BLaER1 treated with 17β-estradiol and CSF1 and Interleukin-3, amounts not matched to agents 10 nM and 100 nM (cell line): ENCODE measurements around the gene TMEM175.
"Not testable (repeated sequence)": the region's sequence is repeated elsewhere in the genome, so short reads cannot be mapped to it uniquely, and the experiment has no call there.

Experiments
- H3K27ac ChIP-seq, 11 experiments: shearing (Covaris generic); formaldehyde crosslinking; 2 replicates each; pipeline ENCODE4 v1.8.1; 2022
- H3K27me3 ChIP-seq, 11 experiments: shearing (Covaris generic); formaldehyde crosslinking; 2 replicates each; pipeline ENCODE4 v1.8.1; 2022
- H3K36me3 ChIP-seq, 11 experiments: shearing (Covaris generic); formaldehyde crosslinking; 2 replicates each; pipeline ENCODE4 v1.8.1; 2022
- H3K4me1 ChIP-seq, 10 experiments: shearing (Covaris generic); formaldehyde crosslinking; 2 replicates each; pipeline ENCODE4 v1.8.1; 2022
- H3K4me2 ChIP-seq, 11 experiments: shearing (Covaris generic); formaldehyde crosslinking; 2 replicates each; pipeline ENCODE4 v1.8.1; 2022
- H3K4me3 ChIP-seq, 10 experiments: shearing (Covaris generic); formaldehyde crosslinking; 2 replicates each; pipeline ENCODE4 v1.8.1; 2022
- H3K9ac ChIP-seq, 11 experiments: shearing (Covaris generic); formaldehyde crosslinking; 2 replicates each; pipeline ENCODE4 v1.8.1; 2022
- H3K9me3 ChIP-seq, 11 experiments: shearing (Covaris generic); formaldehyde crosslinking; replicated peaks in 1 of 11; 2 replicates each; pipeline ENCODE4 v1.8.1; 2022
- H4K20me1 ChIP-seq, 11 experiments: shearing (Covaris generic); formaldehyde crosslinking; 2 replicates each; pipeline ENCODE4 v1.8.1; 2022
- Cebpa-rat ChIP-seq, 11 experiments: shearing (Covaris generic); IDR thresholded peaks; 2 replicates each; pipeline ENCODE4 v1.8.1; 2022

The TMEM175 gene

GRCh38 chr4:998096-998691 is 65.9 kb downstream of the TMEM175 start:
- Histone ChIP-seq H4K20me1 (peaks cover 19 to 91% (median 75%) of the 10 kb centered on the region in 11 experiments; a peak in 21 of 22 replicates), H3K4me1 (peaks cover 12 to 37% (median 24%) of the 10 kb centered on the region in 10 experiments; a peak in 18 of 20 replicates), H3K27ac (no peak overlapping the region), H3K27me3 (peaks cover 80 to 87% (median 81%) of the 10 kb centered on the region in 11 experiments), H3K9me3 (peaks cover 0 to 11% (median 0%) of the 10 kb centered on the region in 11 experiments; a peak in 5 of 22 replicates), H3K9ac (no peak overlapping the region), H3K4me3 (peak overlapping the region in 3 of 10 experiments; percentile 28 to 49 (median 47); a peak in 2 of 20 replicates), H3K4me2 (peak overlapping the region in 5 of 11 experiments; percentile 63 to 92 (median 75); a peak in 7 of 22 replicates), H3K36me3 (no peaks in the 10 kb centered on the region)
- no peak for TF ChIP-seq Cebpa-rat (IDR thresholded peaks at IDR 0.05)

DNA sequence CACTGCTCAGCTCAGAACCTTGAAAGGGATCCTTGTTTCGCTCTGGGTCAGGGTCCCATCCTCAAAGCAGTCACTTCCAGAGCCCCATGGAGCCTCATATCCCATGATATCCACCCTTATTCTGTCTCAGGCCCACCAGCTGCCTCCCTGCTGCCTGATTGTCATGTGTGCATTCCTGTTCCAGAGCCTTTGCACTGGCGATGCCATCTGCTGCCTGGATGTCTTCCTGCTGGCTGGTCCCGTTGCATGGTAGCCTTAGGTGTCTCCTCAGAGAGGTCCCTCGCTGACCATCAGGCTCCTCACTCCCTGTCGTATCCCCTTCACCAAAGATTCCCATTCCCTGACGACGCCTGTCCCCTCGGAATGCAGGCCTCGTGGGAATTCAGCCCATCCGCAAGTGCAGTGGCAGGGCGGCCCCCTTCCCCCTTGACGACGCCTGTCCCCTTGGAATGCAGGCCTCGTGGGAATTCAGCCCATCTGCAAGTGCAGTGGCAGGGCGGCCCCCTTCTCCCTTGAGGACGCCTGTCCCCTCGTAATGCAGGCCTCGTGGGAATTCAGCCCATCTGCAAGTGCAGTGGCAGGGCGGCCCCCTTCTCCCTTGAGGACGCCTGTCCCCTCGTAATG is 67.1 kb downstream of the TMEM175 start:
- not testable (repeated sequence) for H3K9ac ChIP-seq

GRCh38 chr4:999882-1000425 is 67.7 kb downstream of the TMEM175 start:
- Histone ChIP-seq H3K27me3 (peaks cover 97 to 100% (median 99%) of the 10 kb centered on the region in 11 experiments), H3K4me1 (peaks cover 12 to 42% (median 26%) of the 10 kb centered on the region in 10 experiments; a peak in 18 of 20 replicates), H3K9me3 (peaks cover 0 to 11% (median 0%) of the 10 kb centered on the region in 11 experiments; a peak in 5 of 22 replicates), H3K36me3 (no peaks in the 10 kb centered on the region), H4K20me1 (peaks cover 19 to 92% (median 63%) of the 10 kb centered on the region in 11 experiments; a peak in 21 of 22 replicates), H3K9ac (no peak overlapping the region), H3K4me2 (peak overlapping the region in 8 of 11 experiments; percentile 36 to 72 (median 56); a peak in 16 of 22 replicates), H3K27ac (no peak overlapping the region), H3K4me3 (no peak overlapping the region; a peak in 2 of 20 replicates)
- TF ChIP-seq Cebpa-rat (IDR thresholded peaks at IDR 0.05): no peak

More for the DNA sequence above, 67.1 kb downstream of the TMEM175 start:
- H4K20me1 ChIP-seq: peaks cover 19 to 92% (median 65%) of the 10 kb centered on the region in 11 experiments; a peak in 21 of 22 replicates
- not testable (repeated sequence) for H3K4me3 ChIP-seq, H3K27ac ChIP-seq, H3K36me3 ChIP-seq
- peaks cover 12 to 37% (median 24%) of the 10 kb centered on the region in 10 experiments; a peak in 18 of 20 replicates for H3K4me1 ChIP-seq
- H3K27me3 ChIP-seq: peaks cover 91 to 99% (median 93%) of the 10 kb centered on the region in 11 experiments
- peaks cover 0 to 11% (median 0%) of the 10 kb centered on the region in 11 experiments; a peak in 5 of 22 replicates for H3K9me3 ChIP-seq
- H3K4me2 ChIP-seq: peak overlapping the region in 9 of 11 experiments; percentile 26 to 72 (median 55); a peak in 15 of 22 replicates

DNA sequence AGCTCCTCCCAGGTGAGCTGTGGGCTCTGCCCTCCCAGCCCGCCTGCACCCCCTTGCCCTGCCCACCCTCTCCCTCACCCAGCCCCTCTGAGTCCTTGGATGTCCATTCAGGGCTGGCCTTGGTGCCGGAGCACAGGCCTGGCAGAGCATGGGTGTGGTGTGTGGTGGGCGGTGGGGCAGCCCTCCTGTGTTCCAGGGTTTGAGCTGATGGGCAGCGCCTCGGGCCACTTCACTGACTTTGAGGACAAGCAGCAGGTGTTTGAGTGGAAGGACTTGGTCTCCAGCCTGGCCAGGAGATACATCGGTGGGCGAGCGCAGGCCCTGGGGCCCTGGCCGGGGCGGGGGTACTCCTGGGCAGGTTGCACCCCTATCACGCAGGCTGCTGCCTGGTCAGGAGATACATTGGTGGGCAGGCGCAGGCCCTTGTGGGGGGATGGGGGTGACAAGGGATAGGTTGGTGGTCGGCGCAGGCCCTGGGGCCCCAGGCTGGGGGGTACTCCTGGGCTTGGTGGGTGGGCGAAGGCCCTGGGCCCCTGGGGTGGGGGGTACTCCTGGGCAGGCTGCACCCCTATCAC is 68.5 kb downstream of the TMEM175 start:
- Histone ChIP-seq H3K4me2 (peak overlapping the region in 3 of 11 experiments; percentile 55 to 70 (median 59); a peak in 5 of 22 replicates), H4K20me1 (peaks cover 17 to 88% (median 56%) of the 10 kb centered on the region in 11 experiments; a peak in 21 of 22 replicates), H3K36me3 (no peaks in the 10 kb centered on the region), H3K9ac (no peak overlapping the region), H3K9me3 (peaks cover 0 to 11% (median 0%) of the 10 kb centered on the region in 11 experiments; a peak in 5 of 22 replicates), H3K27ac (no peak overlapping the region), H3K27me3 (peaks cover 97 to 100% (median 100%) of the 10 kb centered on the region in 11 experiments), H3K4me3 (no peak overlapping the region), H3K4me1 (peaks cover 12 to 47% (median 27%) of the 10 kb centered on the region in 10 experiments; a peak in 18 of 20 replicates)
- no peak for TF ChIP-seq Cebpa-rat (IDR thresholded peaks at IDR 0.05)

DNA sequence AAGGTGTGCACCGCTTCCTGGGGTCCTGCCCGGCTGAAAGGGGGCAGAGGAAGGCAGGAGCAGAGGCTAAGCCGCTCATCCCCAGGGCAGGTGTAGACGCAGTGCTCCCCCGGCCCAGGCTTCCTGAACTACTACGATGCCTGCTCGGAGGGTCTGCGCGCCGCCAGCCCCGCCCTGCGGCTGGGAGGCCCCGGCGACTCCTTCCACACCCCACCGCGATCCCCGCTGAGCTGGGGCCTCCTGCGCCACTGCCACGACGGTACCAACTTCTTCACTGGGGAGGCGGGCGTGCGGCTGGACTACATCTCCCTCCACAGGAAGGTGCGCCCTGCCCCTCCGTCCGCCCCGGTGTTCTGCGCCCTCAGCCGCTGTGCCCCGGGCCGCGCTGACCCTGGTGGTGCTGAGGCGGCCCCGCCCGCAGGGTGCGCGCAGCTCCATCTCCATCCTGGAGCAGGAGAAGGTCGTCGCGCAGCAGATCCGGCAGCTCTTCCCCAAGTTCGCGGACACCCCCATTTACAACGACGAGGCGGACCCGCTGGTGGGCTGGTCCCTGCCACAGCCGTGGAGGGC is 69.4 kb downstream of the TMEM175 start:
- Histone ChIP-seq H3K4me3 (no peak overlapping the region), H3K27me3 (peaks cover 94 to 100% (median 100%) of the 10 kb centered on the region in 11 experiments)

DNA sequence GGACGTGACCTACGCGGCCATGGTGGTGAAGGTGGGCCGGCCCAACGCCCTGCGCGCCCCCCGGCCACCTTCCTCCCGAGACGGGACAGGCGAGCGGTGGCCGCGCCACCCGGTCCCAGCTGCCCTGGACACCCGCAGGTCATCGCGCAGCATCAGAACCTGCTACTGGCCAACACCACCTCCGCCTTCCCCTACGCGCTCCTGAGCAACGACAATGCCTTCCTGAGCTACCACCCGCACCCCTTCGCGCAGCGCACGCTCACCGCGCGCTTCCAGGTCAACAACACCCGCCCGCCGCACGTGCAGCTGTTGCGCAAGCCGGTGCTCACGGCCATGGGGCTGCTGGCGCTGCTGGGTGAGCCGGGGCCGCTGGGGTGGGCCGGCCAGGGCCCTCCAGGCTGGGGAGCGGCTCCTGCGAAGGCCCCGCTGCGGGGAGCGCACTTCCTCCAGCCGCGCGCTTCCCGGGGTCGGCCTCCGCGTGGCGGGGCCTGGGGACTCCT is 69.9 kb downstream of the TMEM175 start:
- Histone ChIP-seq H3K4me1 (peaks cover 12 to 47% (median 27%) of the 10 kb centered on the region in 10 experiments; a peak in 18 of 20 replicates), H3K27ac (no peak overlapping the region), H4K20me1 (peaks cover 5 to 75% (median 44%) of the 10 kb centered on the region in 11 experiments; a peak in 20 of 22 replicates), H3K9ac (no peak overlapping the region), H3K27me3 (peaks cover 94 to 100% (median 100%) of the 10 kb centered on the region in 11 experiments), H3K4me2 (no peak overlapping the region), H3K9me3 (peaks cover 0 to 17% (median 4%) of the 10 kb centered on the region in 11 experiments; a peak in 7 of 22 replicates), H3K36me3 (no peaks in the 10 kb centered on the region), H3K4me3 (no peak overlapping the region)
- TF ChIP-seq Cebpa-rat (IDR thresholded peaks at IDR 0.05): peak in 1 of 11 experiments; percentile 43; a peak in 1 of 22 replicates

More for the DNA sequence above, 69.4 kb downstream of the TMEM175 start:
- Histone ChIP-seq H3K36me3 (no peaks in the 10 kb centered on the region), H3K4me1 (peaks cover 12 to 47% (median 27%) of the 10 kb centered on the region in 10 experiments; a peak in 18 of 20 replicates), H4K20me1 (peaks cover 8 to 79% (median 47%) of the 10 kb centered on the region in 11 experiments; a peak in 20 of 22 replicates), H3K4me2 (no peak overlapping the region), H3K9ac (no peak overlapping the region), H3K9me3 (peaks cover 0 to 13% (median 0%) of the 10 kb centered on the region in 11 experiments; a peak in 7 of 22 replicates), H3K27ac (no peak overlapping the region)
- no peak for TF ChIP-seq Cebpa-rat (IDR thresholded peaks at IDR 0.05)

DNA sequence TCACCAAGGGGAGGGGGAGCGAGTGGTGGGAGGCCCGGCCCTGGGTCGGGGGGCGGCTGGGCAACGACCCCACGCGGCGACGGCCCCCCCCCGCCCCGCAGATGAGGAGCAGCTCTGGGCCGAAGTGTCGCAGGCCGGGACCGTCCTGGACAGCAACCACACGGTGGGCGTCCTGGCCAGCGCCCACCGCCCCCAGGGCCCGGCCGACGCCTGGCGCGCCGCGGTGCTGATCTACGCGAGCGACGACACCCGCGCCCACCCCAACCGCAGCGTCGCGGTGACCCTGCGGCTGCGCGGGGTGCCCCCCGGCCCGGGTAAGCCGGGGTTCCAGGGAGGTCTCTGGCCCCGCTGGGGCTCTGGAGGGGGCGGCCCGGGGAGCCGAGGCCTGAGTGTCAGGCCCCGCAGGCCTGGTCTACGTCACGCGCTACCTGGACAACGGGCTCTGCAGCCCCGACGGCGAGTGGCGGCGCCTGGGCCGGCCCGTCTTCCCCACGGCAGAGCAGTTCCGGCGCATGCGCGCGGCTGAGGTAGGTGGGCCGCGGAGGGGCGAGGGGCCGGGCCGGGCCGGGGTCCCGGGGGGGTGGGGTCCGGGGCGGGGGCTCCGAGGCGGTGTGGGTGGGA is 70.5 kb downstream of the TMEM175 start:
- Histone ChIP-seq H3K4me1 (peaks cover 7 to 42% (median 23%) of the 10 kb centered on the region in 10 experiments; a peak in 18 of 20 replicates), H3K9me3 (peaks cover 0 to 17% (median 4%) of the 10 kb centered on the region in 11 experiments; a peak in 7 of 22 replicates), H3K9ac (no peak overlapping the region), H3K27me3 (peaks cover 94 to 100% (median 100%) of the 10 kb centered on the region in 11 experiments), H3K4me2 (no peak overlapping the region), H4K20me1 (peaks cover 1 to 70% (median 40%) of the 10 kb centered on the region in 11 experiments; a peak in 20 of 22 replicates), H3K36me3 (no peaks in the 10 kb centered on the region), H3K27ac (no peak overlapping the region), H3K4me3 (no peak overlapping the region)
- no peak for TF ChIP-seq Cebpa-rat (IDR thresholded peaks at IDR 0.05)
